ENCODE data around the gene SLAMF6.

SLAMF6 gene

GRCh38 chr1:160492617-160493016 is 30.4 kb downstream of the SLAMF6 start:
- Histone ChIP-seq H3K79me2 (ENCODE audit: insufficient read depth, low read depth) (no peaks in the 10 kb centered on the region), H2AFZ (ENCODE audit: low read depth) (no peak overlapping the region), H3K4me1 (ENCODE audit: low read depth, poor library complexity, severe bottlenecking) (no peaks in the 10 kb centered on the region), H4K20me1 (ENCODE audit: insufficient read depth) (no peaks in the 10 kb centered on the region), H3K4me3 (IDR thresholded peaks at IDR 0.05; ENCODE audit: insufficient read depth, low read depth, low read length) (no peak overlapping the region), H3K27me3 (ENCODE audit: insufficient read depth, low read depth) (no peaks in the 10 kb centered on the region), H3K4me2 (no peak overlapping the region), H3K9ac (no peak overlapping the region), H3K36me3 (ENCODE audit: insufficient read depth) (no peaks in the 10 kb centered on the region), H3K27ac (no peak overlapping the region)
- no peak for TF ChIP-seq CTCF (conservative IDR thresholded peaks at IDR 0.05; ENCODE audit: low read depth, low read length)

- H3K4me1 ChIP-seq (ENCODE audit: low read depth, poor library complexity, severe bottlenecking) = no peaks in the 10 kb centered on the region
- no peaks in the 10 kb centered on the region for H3K79me2 ChIP-seq (ENCODE audit: insufficient read depth, low read depth)
- no peaks in the 10 kb centered on the region for H3K27me3 ChIP-seq (ENCODE audit: insufficient read depth, low read depth)
- H3K4me3 ChIP-seq (IDR thresholded peaks at IDR 0.05; ENCODE audit: insufficient read depth, low read depth, low read length) = no peak overlapping the region
- H3K4me2 ChIP-seq = no peak overlapping the region
- H4K20me1 ChIP-seq (ENCODE audit: insufficient read depth) = no peaks in the 10 kb centered on the region
- no peak overlapping the region for H3K9ac ChIP-seq
- H3K36me3 ChIP-seq (ENCODE audit: insufficient read depth) = no peaks in the 10 kb centered on the region
- H3K27ac ChIP-seq = no peak overlapping the region
- no peak for TF ChIP-seq CTCF (conservative IDR thresholded peaks at IDR 0.05; ENCODE audit: low read depth, low read length)
- no peak overlapping the region for H2AFZ ChIP-seq (ENCODE audit: low read depth)
Measured at GRCh38 chr1:160491981-160492380, 31.1 kb downstream of the SLAMF6 start.

- Histone ChIP-seq H3K36me3 (ENCODE audit: insufficient read depth) (no peaks in the 10 kb centered on the region), H3K4me3 (IDR thresholded peaks at IDR 0.05; ENCODE audit: insufficient read depth, low read depth, low read length) (no peak overlapping the region), H3K27ac (no peak overlapping the region), H4K20me1 (ENCODE audit: insufficient read depth) (no peaks in the 10 kb centered on the region), H3K4me1 (ENCODE audit: low read depth, poor library complexity, severe bottlenecking) (no peaks in the 10 kb centered on the region), H3K27me3 (ENCODE audit: insufficient read depth, low read depth) (no peaks in the 10 kb centered on the region), H3K9ac (no peak overlapping the region), H3K4me2 (no peak overlapping the region), H3K79me2 (ENCODE audit: insufficient read depth, low read depth) (no peaks in the 10 kb centered on the region), H2AFZ (ENCODE audit: low read depth) (no peak overlapping the region)
- no peak for TF ChIP-seq CTCF (conservative IDR thresholded peaks at IDR 0.05; ENCODE audit: low read depth, low read length)
Measured at GRCh38 chr1:160491017-160491416, 32.0 kb downstream of the SLAMF6 start.

DNA sequence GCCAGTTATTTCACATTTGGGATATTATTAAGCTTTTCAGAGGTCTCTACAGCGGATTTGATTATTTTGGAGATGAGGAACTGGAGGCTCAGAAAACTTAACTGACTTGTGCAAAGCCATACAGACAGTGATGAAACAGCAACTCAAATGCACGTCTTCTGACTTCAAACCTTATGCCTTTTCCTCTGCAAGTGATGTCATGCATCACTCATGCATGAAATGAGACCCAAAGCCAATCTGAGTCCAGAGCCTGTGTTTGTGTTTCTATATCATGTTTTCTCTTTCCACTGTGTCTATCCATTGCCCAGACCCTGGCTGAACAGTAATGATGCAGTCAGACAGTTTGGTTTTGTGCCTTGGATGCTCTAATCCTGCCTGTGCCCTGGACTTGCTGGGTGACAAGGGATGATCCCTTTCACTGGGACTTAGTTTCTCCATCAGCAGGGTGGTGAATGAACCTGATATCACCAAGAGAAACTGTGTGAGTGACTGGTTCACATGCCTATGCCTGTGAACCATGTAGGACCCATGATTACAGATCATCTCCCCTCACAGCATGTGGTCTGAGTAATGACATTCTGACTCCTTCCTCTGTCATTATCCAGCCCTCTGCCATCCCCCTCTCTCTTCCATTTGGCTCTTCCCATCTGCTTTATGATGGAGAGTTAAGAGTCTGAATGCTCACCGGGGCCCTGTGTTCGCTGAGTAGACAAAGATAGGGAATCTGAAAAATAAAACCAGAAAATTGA is 33.4 kb downstream of the SLAMF6 start:
- Histone ChIP-seq H3K4me1 (ENCODE audit: low read depth, poor library complexity, severe bottlenecking) (no peaks in the 10 kb centered on the region), H3K4me2 (no peak overlapping the region), H3K79me2 (ENCODE audit: insufficient read depth, low read depth) (no peaks in the 10 kb centered on the region), H3K27me3 (ENCODE audit: insufficient read depth, low read depth) (no peaks in the 10 kb centered on the region), H3K36me3 (ENCODE audit: insufficient read depth) (no peaks in the 10 kb centered on the region), H3K4me3 (IDR thresholded peaks at IDR 0.05; ENCODE audit: insufficient read depth, low read depth, low read length) (no peak overlapping the region), H3K27ac (no peak overlapping the region), H2AFZ (ENCODE audit: low read depth) (no peak overlapping the region), H4K20me1 (ENCODE audit: insufficient read depth) (no peaks in the 10 kb centered on the region), H3K9ac (no peak overlapping the region)
- no peak for TF ChIP-seq CTCF (conservative IDR thresholded peaks at IDR 0.05; ENCODE audit: low read depth, low read length)
